Stimulated activated naive CD8-positive, alpha-beta T cell treated with anti-CD3 and anti-CD28 coated beads, Interleukin-15, Interleukin-2, amounts not matched to agents 100 U/mL and 50 U/mL, for 24 hours (primary cell): ENCODE results near the gene MSI2.

Source experiments
- ATAC-seq: fragments of 150-1000 bp; cut with Tn5 transposase; one replicate; pipeline ENCODE4 v1.10.0; 2021
- DNase-seq: peaks from one replicate; pipeline ENCODE4 v3.0.0; 2021

Gene MSI2

GRCh38 chr17:57370037-57370581, 113.8 kb downstream of the MSI2 start:
- ATAC-seq, result no peak
- DNase-seq, result no peak

GRCh38 chr17:57370619-57371018, 114.3 kb downstream of the MSI2 start:
- DNase-seq (no peak), ATAC-seq (no peak)

- no peak for ATAC-seq
- DNase-seq, result no peak
Measured at GRCh38 chr17:57372156-57372555, 115.8 kb downstream of the MSI2 start.

DNA sequence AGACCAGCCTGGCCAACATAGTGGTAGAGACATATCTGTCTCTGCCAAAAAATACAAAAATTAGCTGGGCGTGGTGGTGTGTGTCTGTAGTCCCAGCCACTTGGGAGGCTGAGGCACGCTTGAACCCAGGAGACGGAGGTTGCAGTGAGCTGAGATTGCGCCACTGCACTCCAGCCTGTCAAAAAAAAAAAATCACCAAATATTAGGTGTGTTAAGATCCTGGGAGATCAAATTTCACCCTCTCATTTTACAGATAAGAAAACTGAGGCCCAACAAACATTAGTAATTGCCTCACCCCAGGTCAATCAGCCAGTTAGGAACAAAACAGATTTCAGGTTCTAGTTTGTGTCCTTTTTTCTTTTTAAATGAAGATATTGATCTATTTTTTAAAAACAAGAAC, 116.7 kb downstream of the MSI2 start:
- ATAC-seq (no peak), DNase-seq (no peak)

GRCh38 chr17:57373756-57374155, 117.4 kb downstream of the MSI2 start:
- no peak for ATAC-seq
- no peak for DNase-seq

GRCh38 chr17:57375040-57375769, 118.9 kb downstream of the MSI2 start:
- no peak for DNase-seq

GRCh38 chr17:57375770-57376225, 119.5 kb downstream of the MSI2 start:
- DNase-seq (no peak), ATAC-seq (no peak)

More at GRCh38 chr17:57375040-57375769, 118.9 kb downstream of the MSI2 start:
- no peak for ATAC-seq

DNA sequence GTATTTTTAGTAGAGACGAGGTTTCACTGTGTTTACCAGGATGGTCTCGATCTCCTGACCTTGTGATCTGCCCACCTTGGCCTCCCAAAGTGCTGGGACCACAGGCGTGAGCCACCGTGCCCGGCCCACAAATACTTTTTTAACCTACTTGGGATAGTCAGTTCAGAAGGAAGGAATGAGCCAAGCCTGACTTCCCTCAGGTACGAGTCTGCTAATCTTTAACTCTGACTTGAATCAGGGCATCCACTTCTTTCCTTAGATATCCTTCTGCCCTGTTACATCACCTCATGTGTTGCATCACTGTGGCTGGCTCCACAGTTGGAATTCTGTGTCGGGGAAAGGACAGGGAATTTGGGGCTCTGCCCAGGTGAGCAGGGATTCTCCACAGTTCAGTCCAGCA, 120.8 kb downstream of the MSI2 start:
- ATAC-seq (no peak), DNase-seq (no peak)

DNA sequence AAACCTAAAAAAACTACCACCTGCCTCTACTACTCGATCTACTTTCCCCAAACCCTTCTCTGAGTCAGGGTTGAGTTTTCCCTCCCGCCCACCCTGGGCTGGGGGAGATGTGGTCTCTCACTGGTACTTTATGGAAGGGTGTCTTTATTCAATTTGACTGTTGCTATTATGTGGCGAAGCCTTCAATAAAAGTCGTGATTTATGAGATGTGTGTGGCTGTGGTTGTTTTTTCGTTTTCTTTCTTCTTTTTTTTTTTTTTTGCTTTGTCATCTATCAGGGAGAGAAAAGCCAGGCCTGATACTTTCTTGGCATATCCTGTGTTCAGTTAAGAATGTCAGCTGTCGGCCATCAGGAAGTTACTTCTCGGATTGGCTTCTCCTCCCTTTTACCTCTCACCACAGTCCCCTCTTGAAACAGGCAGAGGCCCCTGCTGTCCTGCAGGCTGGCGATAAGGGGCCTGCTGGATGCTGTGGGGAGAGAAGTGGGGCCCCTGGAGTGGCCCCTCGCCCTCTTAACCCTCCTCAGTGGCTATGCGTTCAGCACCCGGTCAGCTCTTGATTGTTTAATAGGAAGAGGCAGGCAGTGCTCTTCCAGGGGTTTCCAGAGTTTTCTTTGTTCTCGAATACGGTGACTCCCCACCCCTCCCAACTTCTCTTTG, 123.0 kb downstream of the MSI2 start:
- peak; percentile 49 for ATAC-seq
- peak; percentile 20 for DNase-seq

DNA sequence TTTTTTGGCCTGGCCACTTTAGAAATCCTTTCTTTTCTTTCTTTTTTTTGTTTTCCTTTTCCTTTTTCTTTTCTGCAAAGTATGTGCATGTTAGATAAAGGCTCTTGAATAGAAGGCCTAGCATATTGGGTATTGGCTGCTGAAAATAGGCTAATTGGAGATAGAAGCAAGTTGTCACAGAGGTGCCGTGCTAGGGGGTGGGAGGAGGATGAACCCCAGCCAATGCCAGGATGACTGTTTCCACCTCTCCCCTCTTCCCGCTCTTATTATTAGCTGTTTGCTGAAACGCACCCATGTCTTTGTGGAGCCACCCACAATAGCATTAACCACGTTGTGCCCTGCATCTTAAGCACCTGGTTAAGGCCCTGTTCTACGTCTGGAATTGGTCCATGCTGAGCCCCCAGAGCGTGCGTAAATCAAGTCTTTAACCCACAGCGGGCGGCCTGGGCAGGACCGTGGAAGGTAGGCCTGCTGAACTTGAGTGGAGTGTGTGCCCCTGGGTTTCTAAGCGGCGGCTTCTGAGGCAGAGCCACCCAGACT, 123.6 kb downstream of the MSI2 start:
- DNase-seq, result no peak
- no peak for ATAC-seq

GRCh38 chr17:57381498-57381897, 125.2 kb downstream of the MSI2 start:
- no peak for ATAC-seq
- DNase-seq, result no peak

DNA sequence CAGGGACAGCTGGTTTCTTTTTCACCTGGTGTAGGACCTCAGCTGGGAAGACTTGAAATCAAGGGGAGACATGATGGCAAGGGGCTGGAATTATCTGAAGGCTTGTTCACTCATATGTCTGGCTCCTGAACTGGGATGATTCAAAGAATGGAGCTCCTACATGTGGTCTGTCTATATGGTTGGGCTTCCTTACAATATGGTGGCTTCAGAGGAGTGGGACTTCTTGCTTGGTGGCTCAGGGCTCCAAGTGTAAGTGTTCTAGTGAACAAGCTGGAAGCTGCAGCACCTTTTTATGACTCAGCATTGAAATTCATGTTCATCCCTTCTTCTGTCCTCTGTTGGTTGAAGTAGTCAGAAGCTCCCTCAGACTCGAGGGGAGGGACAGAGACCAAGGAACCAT, 127.9 kb downstream of the MSI2 start:
- ATAC-seq, result no peak
- no peak for DNase-seq

DNA sequence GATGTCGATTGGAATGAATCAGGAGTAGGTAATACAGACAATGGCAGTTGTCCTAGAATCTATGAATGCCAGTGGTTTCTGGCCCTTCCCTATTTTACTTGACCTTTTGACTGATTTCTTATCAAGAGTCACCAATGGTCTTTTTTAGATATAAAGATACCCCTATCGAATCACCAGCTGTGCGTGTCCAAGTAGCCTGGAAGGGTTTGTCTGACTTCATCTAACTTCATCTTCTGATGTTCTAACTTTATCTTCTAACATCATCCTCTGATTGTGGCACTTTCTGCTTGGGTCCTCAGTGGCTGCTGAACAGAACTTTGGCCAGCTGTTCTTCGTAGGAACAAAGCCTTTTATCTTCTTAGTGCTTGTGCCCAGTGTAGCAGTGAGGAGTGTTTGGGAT, 129.7 kb downstream of the MSI2 start:
- ATAC-seq, result no peak
- DNase-seq, result no peak

GRCh38 chr17:57387575-57387974, 131.3 kb downstream of the MSI2 start:
- no peak for DNase-seq

GRCh38 chr17:57388131-57388725, 131.9 kb downstream of the MSI2 start:
- no peak for ATAC-seq
- no peak for DNase-seq

More at GRCh38 chr17:57387575-57387974, 131.3 kb downstream of the MSI2 start:
- no peak for ATAC-seq

DNA sequence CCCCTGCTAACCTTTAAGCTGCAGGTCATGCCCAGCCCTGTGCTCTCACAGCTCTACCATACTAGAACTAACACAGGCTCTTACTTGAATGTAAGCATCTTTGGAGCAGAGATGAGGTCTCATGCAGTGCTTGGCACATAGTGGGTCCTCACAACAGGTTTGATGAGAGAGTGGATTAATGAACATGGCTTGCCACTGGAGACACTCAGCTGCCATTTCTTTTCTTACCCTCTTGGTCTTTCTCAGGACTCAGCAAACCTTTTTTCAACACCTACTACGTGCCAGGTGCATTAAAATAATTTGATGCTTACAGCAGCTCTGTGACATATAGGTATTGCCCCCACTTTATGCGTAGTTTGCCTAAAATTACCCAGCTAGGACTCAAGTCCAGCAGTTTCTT, 133.2 kb downstream of the MSI2 start:
- DNase-seq, result no peak
- ATAC-seq, result no peak

DNA sequence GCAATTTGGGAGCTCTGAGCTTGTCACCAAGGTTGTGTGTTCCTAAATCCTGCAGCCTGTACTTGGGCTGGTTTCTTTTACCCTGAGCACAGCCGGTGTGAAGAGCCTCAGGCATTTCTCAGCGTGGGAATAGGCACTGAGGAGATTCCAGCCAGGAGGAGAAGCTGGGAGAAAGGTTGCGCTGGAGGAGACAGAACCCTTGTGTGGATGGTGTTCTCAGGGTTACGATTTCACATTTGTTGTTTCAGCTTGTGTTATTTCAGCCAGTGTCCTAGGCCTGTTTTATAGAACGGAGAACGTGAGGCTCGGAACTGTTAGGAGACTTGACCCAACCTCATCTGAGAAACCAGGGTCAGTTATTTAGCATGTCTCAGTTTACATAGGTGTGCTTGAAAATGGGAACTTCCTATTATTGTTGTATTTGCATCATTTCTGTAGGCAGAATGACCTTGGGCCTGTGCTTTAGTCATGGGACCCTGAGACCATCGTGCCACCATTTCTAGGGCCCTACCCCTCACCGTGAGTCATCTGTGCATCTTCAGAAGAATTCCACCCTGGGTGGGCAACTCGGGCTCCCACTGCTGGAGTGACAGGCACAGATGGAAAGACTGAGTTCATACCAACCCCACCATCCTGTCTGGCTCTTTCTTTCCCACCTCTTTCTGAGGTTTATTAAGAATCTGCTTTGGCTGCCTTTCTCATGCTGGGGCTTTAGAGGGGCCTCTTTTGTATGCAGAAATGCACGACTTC, 134.9 kb downstream of the MSI2 start:
- ATAC-seq, result peak; percentile 43

DNA sequence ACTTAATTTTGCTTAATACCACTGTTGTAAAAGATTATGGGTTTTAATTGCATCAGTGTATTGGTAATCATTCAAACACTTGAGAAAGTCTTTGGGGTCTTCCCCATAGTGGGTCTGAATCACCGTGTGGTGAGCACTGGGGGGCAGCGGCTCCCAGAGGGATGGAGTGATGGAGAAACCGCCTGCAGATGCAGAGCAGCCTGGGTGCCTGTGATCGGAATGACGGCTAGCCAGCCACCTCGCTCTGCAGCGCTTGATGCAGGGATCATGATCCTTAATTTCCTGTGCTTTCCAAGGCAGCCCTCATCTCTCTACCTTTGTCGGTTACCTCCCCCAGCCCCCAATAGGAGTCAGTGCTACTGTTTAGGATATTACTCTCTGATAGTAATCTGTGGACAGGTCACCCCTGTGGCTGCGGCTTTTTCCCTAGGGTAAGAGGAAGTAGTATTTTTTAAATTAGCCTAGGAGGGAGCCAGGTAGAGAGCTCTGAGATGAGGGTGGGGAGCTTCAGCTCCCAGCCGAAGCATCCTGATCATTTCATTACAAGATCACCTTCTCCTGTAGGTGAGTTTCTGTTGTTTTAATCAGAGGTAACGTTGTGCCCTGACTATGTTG, 135.6 kb downstream of the MSI2 start:
- DNase-seq, result no peak
- ATAC-seq, result no peak

More for the DNA sequence above, 134.9 kb downstream of the MSI2 start:
- DNase-seq, result no peak

GRCh38 chr17:57393368-57393767, 137.0 kb downstream of the MSI2 start:
- no peak for DNase-seq
- ATAC-seq, result no peak

DNA sequence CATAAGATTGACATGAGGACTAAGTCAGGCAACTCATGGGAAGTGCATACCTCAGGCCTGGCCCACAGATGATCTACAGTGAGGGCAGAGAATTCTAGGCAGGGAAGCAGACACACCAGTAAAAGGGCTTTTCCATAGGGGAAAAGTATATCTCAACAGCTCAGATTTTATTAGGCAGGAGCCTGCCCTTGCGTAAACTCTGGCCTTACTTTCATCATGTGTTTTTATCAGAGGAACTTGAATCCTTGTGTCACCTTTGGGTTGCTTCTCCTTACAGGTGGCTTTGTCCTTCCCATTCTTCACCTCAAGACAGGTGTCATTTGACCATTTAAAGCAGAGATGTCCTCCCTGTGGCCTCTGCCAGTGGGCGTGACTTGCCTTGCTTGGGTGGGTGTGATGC, 138.1 kb downstream of the MSI2 start:
- ATAC-seq (no peak), DNase-seq (no peak)

GRCh38 chr17:57395721-57396321, 139.5 kb downstream of the MSI2 start:
- ATAC-seq (peak; percentile 58), DNase-seq (no peak)
